Colonic mucosa (tissue), 4 donors: ENCODE data around the gene SECISBP2L. TPM values are rescaled to one million over a fixed set of nuclear protein-coding genes. Genes with fewer than 3 reads are reported as not detected.

Source experiments
- DNase-seq: peaks from one replicate; pipeline ENCODE4 v3.0.0-alpha.2; 2020
- H3K27ac ChIP-seq: fragments of 200-600 bp; one replicate; pipeline ENCODE4 v1.8.0; 2021
- H3K27me3 ChIP-seq: fragments of 200-600 bp; one replicate; pipeline ENCODE4 v1.8.0; 2021
- H3K36me3 ChIP-seq: fragments of 200-600 bp; one replicate; pipeline ENCODE4 v1.8.0; 2021
- H3K4me1 ChIP-seq: fragments of 200-600 bp; one replicate; pipeline ENCODE4 v1.8.0; 2021; ENCODE audit warnings: mild to moderate bottlenecking
- H3K4me3 ChIP-seq: fragments of 200-600 bp; one replicate; pipeline ENCODE4 v1.8.0; 2021
- H3K9ac ChIP-seq, 2 donors: one replicate each; pipeline ENCODE4 v1.7.0; 2013; ENCODE audit warnings: control low read depth in 2 of 2, low read depth in 2 of 2, low read length in 2 of 2
- H3K9me3 ChIP-seq: fragments of 200-600 bp; one replicate; pipeline ENCODE4 v1.8.0; 2021
- intact Hi-C: fragments of 100-400 bp; cut with DNase I; formaldehyde crosslinking; loops from one replicate; pipeline ENCODE4 v1.14.1; 2022
- total RNA-seq, 2 donors: library from RNA; stranded (reverse); fragmentation: NEBNext Ultra II Directional in 1 of 2; extraction: Animal tissue kit (Norgen Biotek cat#: 25700) in 1 of 2; gene quantifications; one replicate each; pipeline ENCODE4 v1.2.1, GENCODE V29; 2021
- TF ChIP-seq, protein P1 (sequence below): fragments of 200-600 bp; IDR thresholded peaks from one replicate; pipeline ENCODE4 v1.8.0; 2022; ENCODE audit warnings: antibody characterized with exemption, mild to moderate bottlenecking
- donor health status: healthy.
- donor health status: DM: no; HTN: no; CAD: no.
- donor health status: DM: no; HTN: no; CAD: no.

SECISBP2L gene
- total RNA-seq, 2 donors from 2014 or later: 26.9 to 45.2 TPM

DNA sequence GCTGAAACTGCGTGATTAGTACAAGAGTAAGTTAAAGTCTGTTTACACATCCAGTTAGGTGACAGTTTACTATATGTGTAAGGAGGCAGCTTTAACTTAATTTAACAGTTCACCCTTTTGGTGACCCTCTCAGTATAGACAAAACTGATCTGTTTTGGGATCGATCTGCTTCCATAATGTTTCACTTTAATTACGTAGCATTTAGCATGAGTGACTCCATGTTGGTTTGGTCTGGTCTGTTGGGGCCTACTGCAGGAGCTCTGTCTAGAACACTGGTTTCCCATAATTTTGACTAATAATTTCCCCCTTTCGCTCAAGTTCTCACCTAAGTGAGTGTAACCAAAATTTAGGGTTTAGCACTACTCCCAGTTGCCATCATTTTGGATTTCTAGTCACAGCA is 6.4 kb upstream of the SECISBP2L start:
- no peak overlapping the region for H3K27ac ChIP-seq
- TF ChIP-seq, protein P1, sequence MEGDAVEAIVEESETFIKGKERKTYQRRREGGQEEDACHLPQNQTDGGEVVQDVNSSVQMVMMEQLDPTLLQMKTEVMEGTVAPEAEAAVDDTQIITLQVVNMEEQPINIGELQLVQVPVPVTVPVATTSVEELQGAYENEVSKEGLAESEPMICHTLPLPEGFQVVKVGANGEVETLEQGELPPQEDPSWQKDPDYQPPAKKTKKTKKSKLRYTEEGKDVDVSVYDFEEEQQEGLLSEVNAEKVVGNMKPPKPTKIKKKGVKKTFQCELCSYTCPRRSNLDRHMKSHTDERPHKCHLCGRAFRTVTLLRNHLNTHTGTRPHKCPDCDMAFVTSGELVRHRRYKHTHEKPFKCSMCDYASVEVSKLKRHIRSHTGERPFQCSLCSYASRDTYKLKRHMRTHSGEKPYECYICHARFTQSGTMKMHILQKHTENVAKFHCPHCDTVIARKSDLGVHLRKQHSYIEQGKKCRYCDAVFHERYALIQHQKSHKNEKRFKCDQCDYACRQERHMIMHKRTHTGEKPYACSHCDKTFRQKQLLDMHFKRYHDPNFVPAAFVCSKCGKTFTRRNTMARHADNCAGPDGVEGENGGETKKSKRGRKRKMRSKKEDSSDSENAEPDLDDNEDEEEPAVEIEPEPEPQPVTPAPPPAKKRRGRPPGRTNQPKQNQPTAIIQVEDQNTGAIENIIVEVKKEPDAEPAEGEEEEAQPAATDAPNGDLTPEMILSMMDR: no peak
- H3K4me1 ChIP-seq: no peaks in the 10 kb centered on the region
- no peaks in the 10 kb centered on the region for H3K9me3 ChIP-seq
- H3K36me3 ChIP-seq: no peaks in the 10 kb centered on the region
- no peak overlapping the region for H3K9ac ChIP-seq
- no peaks in the 10 kb centered on the region for H3K27me3 ChIP-seq
- no peak for DNase-seq
- no peak overlapping the region for H3K4me3 ChIP-seq
- intact Hi-C loops: no loop called here

DNA sequence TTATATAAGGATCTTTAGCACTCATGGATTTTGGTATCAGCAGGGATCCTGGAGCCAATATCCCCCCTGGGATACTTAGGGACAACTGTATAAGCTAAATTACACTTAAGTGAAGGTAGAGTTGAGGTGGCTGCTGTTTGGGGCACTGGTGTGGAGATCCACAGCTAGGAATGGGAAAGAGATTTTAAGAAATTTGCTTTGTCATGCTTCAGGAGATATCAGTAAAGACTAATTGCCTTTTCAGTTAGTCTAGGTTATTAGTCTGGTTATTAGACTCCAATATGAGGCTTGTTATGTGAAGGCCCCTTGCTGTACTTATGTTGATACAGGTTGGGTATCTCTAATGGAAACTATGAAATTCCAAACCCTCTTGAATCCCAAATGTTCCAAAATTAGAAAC is 1.2 kb upstream of the SECISBP2L start:
- Histone ChIP-seq H3K4me1 (no peaks in the 10 kb centered on the region), H3K9me3 (no peaks in the 10 kb centered on the region), H3K27me3 (no peaks in the 10 kb centered on the region), H3K4me3 (no peak overlapping the region), H3K36me3 (no peaks in the 10 kb centered on the region), H3K27ac (no peak overlapping the region), H3K9ac (no peak overlapping the region)
- intact Hi-C loops: loop anchor here (10.0 kb wide), 1 partner anchor 107 kb away; the partner anchor contains the start of gene COPS2
- DNase-seq: no peak
- TF ChIP-seq, protein P1: no peak

DNA sequence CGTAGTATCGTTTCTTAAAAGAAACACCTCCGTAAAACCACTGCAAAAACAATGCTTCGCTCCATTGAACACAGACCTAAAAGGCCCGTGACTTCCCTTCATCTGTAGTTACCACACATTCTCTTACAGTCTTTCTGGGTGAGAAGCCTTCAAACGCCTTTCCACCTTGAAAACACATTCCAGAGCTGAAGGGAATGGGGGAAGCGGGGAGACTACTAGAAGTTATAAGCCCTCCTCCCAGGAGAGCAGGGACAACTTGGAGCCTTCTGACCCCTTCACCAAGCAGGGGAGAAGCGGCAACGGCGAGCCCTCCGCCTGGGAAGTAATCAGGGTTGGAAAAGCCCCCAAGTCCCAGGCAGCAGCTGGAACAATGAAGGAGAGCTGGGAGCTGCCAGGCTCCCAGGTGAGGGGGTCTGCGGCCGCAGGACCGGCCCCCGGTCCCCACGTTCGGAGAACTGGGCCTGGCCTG is 461 bp downstream of the SECISBP2L start:
- Histone ChIP-seq H3K27me3 (no peaks in the 10 kb centered on the region), H3K9ac (peak overlapping the region; percentile 83 to 96), H3K27ac (peak overlapping the region; percentile 86), H3K36me3 (no peaks in the 10 kb centered on the region), H3K9me3 (no peaks in the 10 kb centered on the region), H3K4me1 (no peaks in the 10 kb centered on the region), H3K4me3 (peak overlapping the region; percentile 100)
- DNase-seq: peak; percentile 38
- intact Hi-C loops: loop anchor here (10.0 kb wide), 1 partner anchor 109 kb away; the partner anchor contains the start of gene COPS2
- TF ChIP-seq, protein P1: no peak

DNA sequence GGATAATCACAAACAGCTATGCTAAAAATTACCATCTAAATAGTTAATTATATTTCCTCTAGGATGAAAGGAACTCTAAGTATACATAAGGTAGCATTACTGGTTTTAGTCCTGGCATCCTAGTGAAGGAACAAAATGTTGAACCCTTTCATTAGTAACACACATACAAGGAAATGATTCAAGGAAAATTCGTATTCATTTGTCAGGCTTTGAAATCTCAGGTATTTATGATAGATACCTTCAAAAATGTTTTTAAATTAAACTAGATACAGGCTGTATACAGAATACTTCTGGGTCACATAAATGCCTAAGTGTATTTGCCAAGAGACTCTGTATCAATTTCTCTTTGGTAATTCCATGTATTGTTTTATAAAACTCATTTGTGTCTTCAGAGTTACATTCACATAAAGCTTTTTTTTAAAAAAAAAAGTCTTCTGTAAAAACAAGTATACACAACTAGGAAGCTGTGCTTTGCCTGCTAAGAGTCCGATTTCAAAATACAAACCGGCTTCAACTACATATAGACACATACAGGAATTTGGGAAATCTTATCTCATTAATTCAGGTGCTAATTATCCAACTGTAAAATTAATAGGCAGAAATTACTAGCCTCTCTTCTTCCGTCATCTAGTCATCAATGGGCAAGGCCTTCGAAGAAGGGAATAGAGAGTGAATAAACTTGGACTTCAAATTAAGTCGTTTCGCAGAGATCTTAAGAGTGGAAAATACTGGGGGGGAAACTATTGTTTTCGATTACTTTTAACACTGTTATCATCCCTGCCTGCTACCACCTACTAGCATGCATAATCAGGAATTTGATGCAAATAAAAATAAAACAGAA is 1.3 kb downstream of the SECISBP2L start:
- TF ChIP-seq, protein P1: no peak
- intact Hi-C loops: loop anchor here (10.0 kb wide), 1 partner anchor 110 kb away; the partner anchor contains the start of gene COPS2
- Histone ChIP-seq H3K27ac (peak overlapping the region; percentile 86), H3K4me3 (peak overlapping the region; percentile 100), H3K36me3 (no peaks in the 10 kb centered on the region), H3K9ac (peak overlapping the region; percentile 83 to 96), H3K9me3 (no peaks in the 10 kb centered on the region), H3K4me1 (no peaks in the 10 kb centered on the region), H3K27me3 (no peaks in the 10 kb centered on the region)
- no peak for DNase-seq

DNA sequence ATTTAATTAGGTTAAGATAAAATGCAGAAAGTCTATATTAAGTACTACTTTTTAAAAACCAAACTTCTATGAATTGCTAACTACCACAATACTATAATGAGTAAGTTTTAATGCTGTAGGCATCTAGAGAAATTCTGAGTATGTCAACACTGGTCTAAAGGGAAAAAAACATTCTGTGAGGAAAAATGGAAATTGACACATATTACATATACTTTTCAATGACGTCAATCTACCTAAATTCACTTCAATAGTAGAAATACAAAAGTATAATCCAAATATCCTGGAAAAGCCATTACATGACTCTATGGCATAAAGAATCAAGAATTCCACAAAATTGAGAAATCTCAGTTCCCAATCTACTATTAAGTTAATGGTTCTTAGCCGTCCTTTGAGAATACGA is 2.2 kb downstream of the SECISBP2L start:
- TF ChIP-seq, protein P1: no peak

More for the DNA sequence above, 2.2 kb downstream of the SECISBP2L start:
- H3K27ac ChIP-seq: no peak overlapping the region
- no peaks in the 10 kb centered on the region for H3K36me3 ChIP-seq
- DNase-seq: no peak
- no peaks in the 10 kb centered on the region for H3K4me1 ChIP-seq
- no peak overlapping the region for H3K4me3 ChIP-seq
- H3K27me3 ChIP-seq: no peaks in the 10 kb centered on the region
- no peak overlapping the region for H3K9ac ChIP-seq
- intact Hi-C loops: loop anchor here (10.0 kb wide), 1 partner anchor 111 kb away; the partner anchor contains the start of gene COPS2
- H3K9me3 ChIP-seq: no peaks in the 10 kb centered on the region
